ENCODE results near the gene PPFIA2.
A peak's percentile ranks its signal among the peaks of the same experiment; 100 is the strongest.

The PPFIA2 gene

DNA sequence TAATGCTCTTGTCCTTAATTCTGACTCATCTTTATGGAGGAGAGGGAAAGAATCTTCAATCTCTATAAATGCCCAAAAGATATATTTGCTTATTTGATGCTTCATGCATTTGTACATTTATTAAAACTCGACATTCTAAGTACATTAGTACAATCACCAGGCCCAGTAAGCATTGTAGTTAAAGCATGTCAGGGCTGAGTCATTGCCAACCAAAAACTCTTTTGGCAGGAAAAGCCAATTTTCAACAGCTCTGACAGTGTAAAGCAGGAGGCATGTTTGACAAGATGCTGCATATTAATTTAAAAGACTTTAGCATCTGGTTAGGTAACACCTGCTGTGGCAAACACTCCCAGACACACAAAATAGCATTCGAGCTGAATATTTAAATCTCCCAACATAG lies 290.9 kb downstream of the PPFIA2 start:
- no peaks in the 10 kb centered on the region for H3K27me3 ChIP-seq (ENCODE audit: insufficient read depth, low read depth)
- no peak overlapping the region for H2AFZ ChIP-seq (ENCODE audit: low read depth)
- H3K4me1 ChIP-seq (ENCODE audit: low read depth, poor library complexity, severe bottlenecking): no peaks in the 10 kb centered on the region
- no peak overlapping the region for H3K4me3 ChIP-seq (IDR thresholded peaks at IDR 0.05; ENCODE audit: insufficient read depth, low read depth, low read length)
- no peak overlapping the region for H3K9ac ChIP-seq
- H3K27ac ChIP-seq: no peak overlapping the region
- H3K36me3 ChIP-seq (ENCODE audit: insufficient read depth): no peaks in the 10 kb centered on the region
- H3K4me2 ChIP-seq: no peak overlapping the region
- no peaks in the 10 kb centered on the region for H4K20me1 ChIP-seq (ENCODE audit: insufficient read depth)
- H3K79me2 ChIP-seq (ENCODE audit: insufficient read depth, low read depth): no peaks in the 10 kb centered on the region
- TF ChIP-seq, protein P1, sequence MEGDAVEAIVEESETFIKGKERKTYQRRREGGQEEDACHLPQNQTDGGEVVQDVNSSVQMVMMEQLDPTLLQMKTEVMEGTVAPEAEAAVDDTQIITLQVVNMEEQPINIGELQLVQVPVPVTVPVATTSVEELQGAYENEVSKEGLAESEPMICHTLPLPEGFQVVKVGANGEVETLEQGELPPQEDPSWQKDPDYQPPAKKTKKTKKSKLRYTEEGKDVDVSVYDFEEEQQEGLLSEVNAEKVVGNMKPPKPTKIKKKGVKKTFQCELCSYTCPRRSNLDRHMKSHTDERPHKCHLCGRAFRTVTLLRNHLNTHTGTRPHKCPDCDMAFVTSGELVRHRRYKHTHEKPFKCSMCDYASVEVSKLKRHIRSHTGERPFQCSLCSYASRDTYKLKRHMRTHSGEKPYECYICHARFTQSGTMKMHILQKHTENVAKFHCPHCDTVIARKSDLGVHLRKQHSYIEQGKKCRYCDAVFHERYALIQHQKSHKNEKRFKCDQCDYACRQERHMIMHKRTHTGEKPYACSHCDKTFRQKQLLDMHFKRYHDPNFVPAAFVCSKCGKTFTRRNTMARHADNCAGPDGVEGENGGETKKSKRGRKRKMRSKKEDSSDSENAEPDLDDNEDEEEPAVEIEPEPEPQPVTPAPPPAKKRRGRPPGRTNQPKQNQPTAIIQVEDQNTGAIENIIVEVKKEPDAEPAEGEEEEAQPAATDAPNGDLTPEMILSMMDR (conservative IDR thresholded peaks at IDR 0.05; ENCODE audit: low read depth, low read length): no peak

DNA sequence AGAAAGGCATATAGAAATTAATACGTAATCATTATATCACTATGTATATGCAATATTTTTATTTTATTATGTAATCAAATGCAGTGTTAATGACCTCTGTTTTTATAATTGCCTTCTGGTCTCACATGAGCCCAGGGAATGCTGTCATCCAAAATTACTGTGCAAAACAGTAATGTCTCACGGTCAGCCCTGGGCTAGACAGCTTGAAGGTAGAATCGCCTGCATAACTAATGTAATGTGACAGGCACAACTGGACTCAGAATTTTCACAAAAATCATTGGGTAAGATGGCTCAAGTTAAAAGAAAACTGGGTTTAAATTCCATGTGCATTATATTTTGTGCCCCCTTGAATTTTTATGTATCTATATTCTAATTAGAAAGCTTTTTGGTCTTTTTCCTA lies 293.3 kb downstream of the PPFIA2 start:
- Histone ChIP-seq H3K27me3 (ENCODE audit: insufficient read depth, low read depth) (no peaks in the 10 kb centered on the region), H3K9ac (no peak overlapping the region), H3K4me3 (IDR thresholded peaks at IDR 0.05; ENCODE audit: insufficient read depth, low read depth, low read length) (no peak overlapping the region), H3K4me2 (no peak overlapping the region), H3K4me1 (ENCODE audit: low read depth, poor library complexity, severe bottlenecking) (no peaks in the 10 kb centered on the region), H2AFZ (ENCODE audit: low read depth) (no peak overlapping the region), H3K27ac (no peak overlapping the region), H3K79me2 (ENCODE audit: insufficient read depth, low read depth) (no peaks in the 10 kb centered on the region), H3K36me3 (ENCODE audit: insufficient read depth) (no peaks in the 10 kb centered on the region), H4K20me1 (ENCODE audit: insufficient read depth) (no peaks in the 10 kb centered on the region)
- TF ChIP-seq, protein P1 (conservative IDR thresholded peaks at IDR 0.05; ENCODE audit: low read depth, low read length): no peak

DNA sequence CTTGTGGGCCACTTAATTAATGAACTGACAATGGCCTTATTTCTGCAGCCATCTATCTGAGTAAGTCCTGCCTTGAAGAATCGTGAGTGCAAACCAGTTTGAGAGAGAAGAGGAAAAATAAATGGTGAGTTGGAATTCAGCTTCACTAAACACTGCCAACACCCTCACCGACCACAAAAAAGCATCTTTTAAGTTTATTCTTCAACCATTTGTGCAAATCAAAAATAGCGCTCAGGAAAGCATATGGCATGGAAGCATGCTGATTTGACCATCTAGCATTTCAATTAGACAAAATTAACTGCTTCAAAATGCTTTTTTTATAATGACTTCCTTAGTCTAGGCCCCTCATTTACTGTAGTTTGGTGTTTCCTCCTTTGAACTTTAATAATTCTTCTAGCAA lies 294.0 kb downstream of the PPFIA2 start:
- Histone ChIP-seq H3K4me2 (no peak overlapping the region), H3K4me1 (ENCODE audit: low read depth, poor library complexity, severe bottlenecking) (no peaks in the 10 kb centered on the region), H2AFZ (ENCODE audit: low read depth) (no peak overlapping the region), H3K4me3 (IDR thresholded peaks at IDR 0.05; ENCODE audit: insufficient read depth, low read depth, low read length) (no peak overlapping the region), H4K20me1 (ENCODE audit: insufficient read depth) (no peaks in the 10 kb centered on the region), H3K27ac (no peak overlapping the region), H3K9ac (no peak overlapping the region), H3K79me2 (ENCODE audit: insufficient read depth, low read depth) (no peaks in the 10 kb centered on the region), H3K36me3 (ENCODE audit: insufficient read depth) (no peaks in the 10 kb centered on the region), H3K27me3 (ENCODE audit: insufficient read depth, low read depth) (no peaks in the 10 kb centered on the region)
- TF ChIP-seq, protein P1 (conservative IDR thresholded peaks at IDR 0.05; ENCODE audit: low read depth, low read length): no peak

DNA sequence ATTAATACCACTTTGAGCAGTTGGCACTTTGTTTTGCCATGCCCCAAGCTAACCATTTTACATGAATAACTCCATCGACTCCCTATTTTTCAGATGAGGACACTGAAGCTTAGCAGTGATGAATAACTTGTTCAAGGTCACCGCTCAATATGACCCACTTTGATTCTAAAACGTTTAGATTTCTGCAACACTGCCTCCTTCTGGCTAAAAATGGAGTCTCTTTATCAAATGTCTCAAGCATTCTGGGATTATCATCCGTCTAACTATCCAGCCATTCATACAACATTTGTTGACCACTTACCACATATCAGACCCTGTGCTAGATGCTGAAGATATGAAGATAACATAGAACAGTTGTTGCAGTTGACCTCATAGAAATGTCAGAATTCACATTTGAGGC lies 298.0 kb downstream of the PPFIA2 start:
- Histone ChIP-seq H2AFZ (ENCODE audit: low read depth) (no peak overlapping the region), H3K4me3 (IDR thresholded peaks at IDR 0.05; ENCODE audit: insufficient read depth, low read depth, low read length) (no peak overlapping the region), H3K4me1 (ENCODE audit: low read depth, poor library complexity, severe bottlenecking) (no peaks in the 10 kb centered on the region), H3K4me2 (no peak overlapping the region), H3K9ac (no peak overlapping the region), H3K27ac (no peak overlapping the region), H3K36me3 (ENCODE audit: insufficient read depth) (no peaks in the 10 kb centered on the region), H4K20me1 (ENCODE audit: insufficient read depth) (no peaks in the 10 kb centered on the region), H3K79me2 (ENCODE audit: insufficient read depth, low read depth) (no peaks in the 10 kb centered on the region), H3K27me3 (ENCODE audit: insufficient read depth, low read depth) (no peaks in the 10 kb centered on the region)
- TF ChIP-seq, protein P1 (conservative IDR thresholded peaks at IDR 0.05; ENCODE audit: low read depth, low read length): 0 out of 2 replicates have a peak, but pooled peaks have one; percentile 46
